Measurements from ENCODE around the gene CMSS1. TPM values are rescaled to one million over a fixed set of nuclear protein-coding genes. Genes with fewer than 3 reads are reported as not detected.

Gene CMSS1
- total and polyA plus RNA-seq, 2 of the 13 experiments (the other 11 are each of a cell fraction or from before 2014, with no cell fraction given) = 6.4 to 48.7 TPM

DNA sequence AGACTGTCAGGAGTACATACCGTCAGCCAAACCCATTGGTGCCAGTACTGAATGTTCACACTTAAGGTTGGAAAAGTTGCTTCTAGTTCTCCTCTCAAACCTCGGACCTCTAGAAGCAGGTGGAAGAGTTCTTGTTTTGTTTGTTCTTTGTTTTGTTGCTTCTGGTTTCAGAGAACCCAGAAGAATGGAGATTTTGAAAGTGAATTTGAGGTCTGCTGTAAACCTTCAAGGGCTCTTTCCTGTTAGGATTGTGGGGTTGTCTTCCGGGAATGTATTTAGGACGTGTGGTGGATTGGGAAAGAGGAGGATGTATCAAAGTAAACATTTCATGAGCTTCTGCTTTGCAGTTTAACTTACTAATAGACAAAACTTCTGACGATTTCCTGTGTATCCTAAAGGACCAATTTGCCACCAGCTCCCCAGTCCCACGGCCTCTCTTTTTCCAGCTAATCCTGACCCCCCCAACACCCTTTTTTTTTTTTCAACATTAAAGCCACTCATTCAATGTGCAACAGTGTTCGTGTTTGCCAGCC lies 246.3 kb downstream of the CMSS1 start (continued):
- TF ChIP-seq DMAP1 (CRISPR knock-in tag; IDR thresholded peaks at IDR 0.05) = no peak
- no peak for TF ChIP-seq TBL1XR1 (IDR thresholded peaks at IDR 0.05; ENCODE audit: borderline replicate concordance, low read length, partially characterized antibody)
- TF ChIP-seq, protein P1, sequence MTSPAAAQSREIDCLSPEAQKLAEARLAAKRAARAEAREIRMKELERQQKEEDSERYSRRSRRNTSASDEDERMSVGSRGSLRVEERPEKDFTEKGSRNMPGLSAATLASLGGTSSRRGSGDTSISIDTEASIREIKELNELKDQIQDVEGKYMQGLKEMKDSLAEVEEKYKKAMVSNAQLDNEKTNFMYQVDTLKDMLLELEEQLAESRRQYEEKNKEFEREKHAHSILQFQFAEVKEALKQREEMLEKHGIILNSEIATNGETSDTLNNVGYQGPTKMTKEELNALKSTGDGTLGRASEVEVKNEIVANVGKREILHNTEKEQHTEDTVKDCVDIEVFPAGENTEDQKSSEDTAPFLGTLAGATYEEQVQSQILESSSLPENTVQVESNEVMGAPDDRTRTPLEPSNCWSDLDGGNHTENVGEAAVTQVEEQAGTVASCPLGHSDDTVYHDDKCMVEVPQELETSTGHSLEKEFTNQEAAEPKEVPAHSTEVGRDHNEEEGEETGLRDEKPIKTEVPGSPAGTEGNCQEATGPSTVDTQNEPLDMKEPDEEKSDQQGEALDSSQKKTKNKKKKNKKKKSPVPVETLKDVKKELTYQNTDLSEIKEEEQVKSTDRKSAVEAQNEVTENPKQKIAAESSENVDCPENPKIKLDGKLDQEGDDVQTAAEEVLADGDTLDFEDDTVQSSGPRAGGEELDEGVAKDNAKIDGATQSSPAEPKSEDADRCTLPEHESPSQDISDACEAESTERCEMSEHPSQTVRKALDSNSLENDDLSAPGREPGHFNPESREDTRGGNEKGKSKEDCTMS (CRISPR knock-in tag; conservative IDR thresholded peaks at IDR 0.05) = no peak
- TF ChIP-seq, protein P2, sequence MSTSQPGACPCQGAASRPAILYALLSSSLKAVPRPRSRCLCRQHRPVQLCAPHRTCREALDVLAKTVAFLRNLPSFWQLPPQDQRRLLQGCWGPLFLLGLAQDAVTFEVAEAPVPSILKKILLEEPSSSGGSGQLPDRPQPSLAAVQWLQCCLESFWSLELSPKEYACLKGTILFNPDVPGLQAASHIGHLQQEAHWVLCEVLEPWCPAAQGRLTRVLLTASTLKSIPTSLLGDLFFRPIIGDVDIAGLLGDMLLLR (CRISPR knock-in tag; IDR thresholded peaks at IDR 0.05) = no peak
- TF ChIP-seq FOXM1 (CRISPR knock-in tag; IDR thresholded peaks at IDR 0.05) = no peak
- TF ChIP-seq ZNF350 (CRISPR knock-in tag; IDR thresholded peaks at IDR 0.05; ENCODE audit: borderline replicate concordance, low read depth) = no peak
- no peak for TF ChIP-seq ZKSCAN8 (CRISPR knock-in tag; IDR thresholded peaks at IDR 0.05; ENCODE audit: borderline replicate concordance)
- peak; percentile 87 for TF ChIP-seq SOX5 (CRISPR knock-in tag; IDR thresholded peaks at IDR 0.05; ENCODE audit: borderline replicate concordance)
- TF ChIP-seq, protein P3, sequence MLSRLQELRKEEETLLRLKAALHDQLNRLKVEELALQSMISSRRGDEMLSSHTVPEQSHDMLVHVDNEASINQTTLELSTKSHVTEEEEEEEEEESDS (CRISPR knock-in tag; IDR thresholded peaks at IDR 0.05; ENCODE audit: borderline replicate concordance) = no peak
- no peak for TF ChIP-seq SRSF9 (IDR thresholded peaks at IDR 0.05; ENCODE audit: borderline replicate concordance, insufficient read depth, low read depth, low read length, poor library complexity, severe bottlenecking)
- no peak for TF ChIP-seq ZNF672 (CRISPR knock-in tag; IDR thresholded peaks at IDR 0.05)
- TF ChIP-seq, protein P4, sequence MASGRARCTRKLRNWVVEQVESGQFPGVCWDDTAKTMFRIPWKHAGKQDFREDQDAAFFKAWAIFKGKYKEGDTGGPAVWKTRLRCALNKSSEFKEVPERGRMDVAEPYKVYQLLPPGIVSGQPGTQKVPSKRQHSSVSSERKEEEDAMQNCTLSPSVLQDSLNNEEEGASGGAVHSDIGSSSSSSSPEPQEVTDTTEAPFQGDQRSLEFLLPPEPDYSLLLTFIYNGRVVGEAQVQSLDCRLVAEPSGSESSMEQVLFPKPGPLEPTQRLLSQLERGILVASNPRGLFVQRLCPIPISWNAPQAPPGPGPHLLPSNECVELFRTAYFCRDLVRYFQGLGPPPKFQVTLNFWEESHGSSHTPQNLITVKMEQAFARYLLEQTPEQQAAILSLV (CRISPR knock-in tag; IDR thresholded peaks at IDR 0.05; ENCODE audit: borderline replicate concordance) = no peak
- TF ChIP-seq GFI1 (CRISPR knock-in tag; IDR thresholded peaks at IDR 0.05; ENCODE audit: borderline replicate concordance) = peak; percentile 48; the same call in 1 of the 2 replicates
- no peak for TF ChIP-seq ESRRA (CRISPR knock-in tag; IDR thresholded peaks at IDR 0.05; ENCODE audit: low read depth)
- TF ChIP-seq SOX6 (IDR thresholded peaks at IDR 0.05) = no peak
- TF ChIP-seq SOX6 (CRISPR knock-in tag; IDR thresholded peaks at IDR 0.05) = peak; percentile 87
- peak; percentile 83 for TF ChIP-seq IRF2 (CRISPR knock-in tag; IDR thresholded peaks at IDR 0.05)
- TF ChIP-seq, protein P5, sequence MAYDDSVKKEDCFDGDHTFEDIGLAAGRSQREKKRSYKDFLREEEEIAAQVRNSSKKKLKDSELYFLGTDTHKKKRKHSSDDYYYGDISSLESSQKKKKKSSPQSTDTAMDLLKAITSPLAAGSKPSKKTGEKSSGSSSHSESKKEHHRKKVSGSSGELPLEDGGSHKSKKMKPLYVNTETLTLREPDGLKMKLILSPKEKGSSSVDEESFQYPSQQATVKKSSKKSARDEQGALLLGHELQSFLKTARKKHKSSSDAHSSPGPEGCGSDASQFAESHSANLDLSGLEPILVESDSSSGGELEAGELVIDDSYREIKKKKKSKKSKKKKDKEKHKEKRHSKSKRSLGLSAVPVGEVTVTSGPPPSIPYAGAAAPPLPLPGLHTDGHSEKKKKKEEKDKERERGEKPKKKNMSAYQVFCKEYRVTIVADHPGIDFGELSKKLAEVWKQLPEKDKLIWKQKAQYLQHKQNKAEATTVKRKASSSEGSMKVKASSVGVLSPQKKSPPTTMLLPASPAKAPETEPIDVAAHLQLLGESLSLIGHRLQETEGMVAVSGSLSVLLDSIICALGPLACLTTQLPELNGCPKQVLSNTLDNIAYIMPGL (CRISPR knock-in tag; IDR thresholded peaks at IDR 0.05; ENCODE audit: borderline replicate concordance in 1 of 2, low read depth in 1 of 2) = no peak; a peak in 1 of 4 replicates
- peak; percentile 95 for TF ChIP-seq ETV5 (CRISPR knock-in tag; IDR thresholded peaks at IDR 0.05; ENCODE audit: borderline replicate concordance)
- no peak for TF ChIP-seq DR1 (CRISPR knock-in tag; IDR thresholded peaks at IDR 0.05)
- peak; percentile 32; the same call in 1 of the 2 replicates for TF ChIP-seq STAG1 (CRISPR knock-in tag; IDR thresholded peaks at IDR 0.05)
- no peak for TF ChIP-seq SP4 (CRISPR knock-in tag; IDR thresholded peaks at IDR 0.05)
- no peak for TF ChIP-seq ZNF780A (CRISPR knock-in tag; IDR thresholded peaks at IDR 0.05)
- TF ChIP-seq FOXJ3 (CRISPR knock-in tag; IDR thresholded peaks at IDR 0.05; ENCODE audit: borderline replicate concordance) = peak; percentile 67; the same call in 1 of the 2 replicates
- TF ChIP-seq TCF7 (IDR thresholded peaks at IDR 0.05; ENCODE audit: low read depth) = peak; percentile 81
- TF ChIP-seq ZFP90 (CRISPR knock-in tag; IDR thresholded peaks at IDR 0.05; ENCODE audit: borderline replicate concordance) = no peak

Data from HepG2 (cell line).